Adrenal gland (tissue), 5 donors: ENCODE measurements around the gene SIK1.

Experiments
- POLR2A ChIP-seq, 2 donors: fragments of 450-650 bp; IDR thresholded peaks; one replicate each; pipeline ENCODE4 v1.6.1; 2017; ENCODE audit warnings: antibody characterized with exemption in 2 of 2, mild to moderate bottlenecking in 2 of 2, moderate library complexity in 1 of 2
- TF ChIP-seq, protein P1 (sequence below), 6 experiments: fragments of 450-650 bp in 4 of 6; fragments of 200-600 bp in 2 of 6; sonication (generic) in 1 of 6; IDR thresholded peaks; 1 replicate in 5 of 6; 2 replicates in 1 of 6; pipeline versions ENCODE4 v1.5.1 to v1.8.0; 2016 to 2021; ENCODE audit warnings: antibody characterized with exemption in 6 of 6, mild to moderate bottlenecking in 2 of 6, moderate library complexity in 1 of 6
- donor health status: DM: no; HTN: no; CAD: no.

DNA sequence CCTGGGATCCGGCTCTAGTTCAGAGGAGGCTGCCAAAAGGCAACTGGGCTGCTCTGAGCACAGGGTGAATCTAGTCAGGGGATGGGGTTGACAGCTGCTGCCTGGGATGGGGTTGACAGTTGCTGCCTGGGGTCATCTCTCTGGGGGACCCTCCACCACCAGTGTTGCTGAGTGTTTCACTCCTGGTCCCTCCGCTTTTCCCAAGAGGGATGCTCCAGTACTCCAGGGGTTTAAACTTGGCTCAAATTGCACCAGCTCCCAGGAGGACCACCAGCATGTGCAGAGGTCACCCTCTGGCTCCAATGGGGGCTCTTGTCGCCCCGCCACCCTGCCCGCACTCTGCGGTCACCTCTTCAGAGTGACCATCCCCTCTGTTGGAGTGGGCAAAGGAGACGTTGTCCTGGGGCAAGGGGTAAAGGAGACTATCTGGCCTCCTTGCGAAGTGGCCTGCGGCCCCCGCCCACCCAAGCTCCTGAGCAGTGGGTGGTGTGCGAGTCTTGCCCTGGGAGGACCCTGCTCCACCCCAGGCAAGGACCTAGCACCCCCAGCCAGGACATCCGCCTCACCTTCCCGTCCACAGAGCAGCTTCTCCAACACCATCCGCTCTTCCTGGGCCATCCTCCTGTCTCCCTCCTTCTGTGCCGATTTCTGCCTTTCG is 52.6 kb downstream of the SIK1 start:
- TF ChIP-seq, protein P1, sequence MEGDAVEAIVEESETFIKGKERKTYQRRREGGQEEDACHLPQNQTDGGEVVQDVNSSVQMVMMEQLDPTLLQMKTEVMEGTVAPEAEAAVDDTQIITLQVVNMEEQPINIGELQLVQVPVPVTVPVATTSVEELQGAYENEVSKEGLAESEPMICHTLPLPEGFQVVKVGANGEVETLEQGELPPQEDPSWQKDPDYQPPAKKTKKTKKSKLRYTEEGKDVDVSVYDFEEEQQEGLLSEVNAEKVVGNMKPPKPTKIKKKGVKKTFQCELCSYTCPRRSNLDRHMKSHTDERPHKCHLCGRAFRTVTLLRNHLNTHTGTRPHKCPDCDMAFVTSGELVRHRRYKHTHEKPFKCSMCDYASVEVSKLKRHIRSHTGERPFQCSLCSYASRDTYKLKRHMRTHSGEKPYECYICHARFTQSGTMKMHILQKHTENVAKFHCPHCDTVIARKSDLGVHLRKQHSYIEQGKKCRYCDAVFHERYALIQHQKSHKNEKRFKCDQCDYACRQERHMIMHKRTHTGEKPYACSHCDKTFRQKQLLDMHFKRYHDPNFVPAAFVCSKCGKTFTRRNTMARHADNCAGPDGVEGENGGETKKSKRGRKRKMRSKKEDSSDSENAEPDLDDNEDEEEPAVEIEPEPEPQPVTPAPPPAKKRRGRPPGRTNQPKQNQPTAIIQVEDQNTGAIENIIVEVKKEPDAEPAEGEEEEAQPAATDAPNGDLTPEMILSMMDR (IDR thresholded peaks at IDR 0.05), result no peak
- no peak for TF ChIP-seq POLR2A (IDR thresholded peaks at IDR 0.05)
